Activated CD4-positive, CD25-positive, alpha-beta regulatory T cell treated with anti-CD3 and anti-CD28 coated beads, Interleukin-2, amount 50 U/mL, for 16 hours (primary cell): ENCODE data around the gene LARP4B.

Experiments
- DNase-seq: peaks from one replicate; pipeline ENCODE4 v3.0.0-alpha.2; 2020; ENCODE audit warnings: low read depth, low spot score

The LARP4B gene

GRCh38 chr10:931326-932318 lies at the start of gene LARP4B:
LARP4B (minus strand) TSS chr10:931705; CDS start chr10:885721, 45,984 bp downstream.
- peak; percentile 95 for DNase-seq

GRCh38 chr10:980468-981093 lies 49.1 kb upstream of the LARP4B start:
- DNase-seq = no peak

- DNase-seq = no peak
Measured at GRCh38 chr10:978826-979421, 47.4 kb upstream of the LARP4B start.

- DNase-seq = no peak
Measured at GRCh38 chr10:976316-976715, 44.8 kb upstream of the LARP4B start.

- no peak for DNase-seq
Measured at GRCh38 chr10:974785-975074, 43.2 kb upstream of the LARP4B start.

GRCh38 chr10:974038-974784 lies 42.7 kb upstream of the LARP4B start:
- no peak for DNase-seq

GRCh38 chr10:972763-973162 lies 41.3 kb upstream of the LARP4B start:
- DNase-seq = no peak

GRCh38 chr10:971613-972012 lies 40.1 kb upstream of the LARP4B start:
- DNase-seq = no peak

- DNase-seq = no peak
Measured at GRCh38 chr10:971150-971542, 39.6 kb upstream of the LARP4B start.

GRCh38 chr10:970311-971149 lies 39.0 kb upstream of the LARP4B start:
- no peak for DNase-seq

- DNase-seq = no peak
Measured at GRCh38 chr10:969473-970150, 38.1 kb upstream of the LARP4B start.

GRCh38 chr10:968546-969199 lies 37.2 kb upstream of the LARP4B start:
- DNase-seq = no peak

- no peak for DNase-seq
Measured at GRCh38 chr10:966466-967235, 35.1 kb upstream of the LARP4B start.

GRCh38 chr10:964988-965417 lies 33.5 kb upstream of the LARP4B start:
- no peak for DNase-seq

GRCh38 chr10:964321-964987 lies 32.9 kb upstream of the LARP4B start:
- DNase-seq = no peak

GRCh38 chr10:963655-964054 lies 32.1 kb upstream of the LARP4B start:
- DNase-seq = no peak

- DNase-seq = no peak
Measured at GRCh38 chr10:963186-963585, 31.7 kb upstream of the LARP4B start.

GRCh38 chr10:962342-962741 lies 30.8 kb upstream of the LARP4B start:
- no peak for DNase-seq

- no peak for DNase-seq
Measured at GRCh38 chr10:958856-959255, 27.4 kb upstream of the LARP4B start.
